ENCODE measurements around the gene GDPD5.

Gene GDPD5

GRCh38 chr11:75388386-75389275, 137.1 kb downstream of the GDPD5 start:
- peak; percentile 80 for DNase-seq

GRCh38 chr11:75387736-75388294, 137.9 kb downstream of the GDPD5 start:
- no peak for DNase-seq

- no peak for DNase-seq
Observed at GRCh38 chr11:75386942-75387630, 138.7 kb downstream of the GDPD5 start.
